ENCODE results near the gene GALNT7. TPM values are rescaled to one million over a fixed set of nuclear protein-coding genes. Genes with fewer than 3 reads are reported as not detected.

GALNT7 gene
- total RNA-seq, 1 donor from 2014 or later: 36.2 TPM

- DNase-seq (ENCODE audit: low read depth, low spot score): no peak
- Mint-ChIP-seq H3K36me3 (ENCODE audit: low read depth) (no peaks in the 10 kb centered on the region), H3K27ac (ENCODE audit: unreplicated experiment) (no peak overlapping the region), H3K27me3 (ENCODE audit: low read depth) (no peaks in the 10 kb centered on the region), H3K4me3 (no peak overlapping the region), H3K4me1 (peaks cover 19% of the 10 kb centered on the region), H3K9me3 (no peaks in the 10 kb centered on the region)
- TF ChIP-seq CTCF (conservative IDR thresholded peaks at IDR 0.05): no peak
Measured at GRCh38 chr4:173138624-173139023, 30.0 kb upstream of the GALNT7 start.

- no peaks in the 10 kb centered on the region for H3K27me3 Mint-ChIP-seq (ENCODE audit: low read depth)
Measured at GRCh38 chr4:173139561-173139960, 29.1 kb upstream of the GALNT7 start.

GRCh38 chr4:173145131-173145530, 23.5 kb upstream of the GALNT7 start:
- Mint-ChIP-seq H3K27ac (ENCODE audit: unreplicated experiment) (no peak overlapping the region), H3K36me3 (ENCODE audit: low read depth) (no peaks in the 10 kb centered on the region), H3K9me3 (no peaks in the 10 kb centered on the region), H3K4me3 (no peak overlapping the region), H3K4me1 (no peaks in the 10 kb centered on the region), H3K27me3 (ENCODE audit: low read depth) (no peaks in the 10 kb centered on the region)
- no peak for DNase-seq (ENCODE audit: low read depth, low spot score)
- no peak for TF ChIP-seq CTCF (conservative IDR thresholded peaks at IDR 0.05)

More at GRCh38 chr4:173139561-173139960, 29.1 kb upstream of the GALNT7 start:
- Mint-ChIP-seq H3K4me1 (peaks cover 19% of the 10 kb centered on the region), H3K9me3 (no peaks in the 10 kb centered on the region), H3K4me3 (no peak overlapping the region), H3K36me3 (ENCODE audit: low read depth) (no peaks in the 10 kb centered on the region), H3K27ac (ENCODE audit: unreplicated experiment) (peak overlapping the region; percentile 68)
- no peak for DNase-seq (ENCODE audit: low read depth, low spot score)
- TF ChIP-seq CTCF (conservative IDR thresholded peaks at IDR 0.05): no peak

- no peak for TF ChIP-seq CTCF (conservative IDR thresholded peaks at IDR 0.05)
- H3K27ac Mint-ChIP-seq (ENCODE audit: unreplicated experiment): no peak overlapping the region
- no peaks in the 10 kb centered on the region for H3K4me1 Mint-ChIP-seq
- H3K27me3 Mint-ChIP-seq (ENCODE audit: low read depth): no peaks in the 10 kb centered on the region
- H3K4me3 Mint-ChIP-seq: no peak overlapping the region
- no peak for DNase-seq (ENCODE audit: low read depth, low spot score)
- H3K36me3 Mint-ChIP-seq (ENCODE audit: low read depth): no peaks in the 10 kb centered on the region
- no peaks in the 10 kb centered on the region for H3K9me3 Mint-ChIP-seq
Measured at GRCh38 chr4:173146456-173146855, 22.2 kb upstream of the GALNT7 start.

GRCh38 chr4:173151496-173151895, 17.1 kb upstream of the GALNT7 start:
- Mint-ChIP-seq H3K27me3 (ENCODE audit: low read depth) (no peaks in the 10 kb centered on the region), H3K4me1 (no peaks in the 10 kb centered on the region), H3K27ac (ENCODE audit: unreplicated experiment) (no peak overlapping the region), H3K4me3 (no peak overlapping the region), H3K9me3 (no peaks in the 10 kb centered on the region), H3K36me3 (ENCODE audit: low read depth) (no peaks in the 10 kb centered on the region)
- TF ChIP-seq CTCF (conservative IDR thresholded peaks at IDR 0.05): no peak
- no peak for DNase-seq (ENCODE audit: low read depth, low spot score)

GRCh38 chr4:173152104-173152503, 16.5 kb upstream of the GALNT7 start:
- no peak overlapping the region for H3K4me3 Mint-ChIP-seq
- no peaks in the 10 kb centered on the region for H3K36me3 Mint-ChIP-seq (ENCODE audit: low read depth)
- no peak for DNase-seq (ENCODE audit: low read depth, low spot score)
- TF ChIP-seq CTCF (conservative IDR thresholded peaks at IDR 0.05): no peak
- H3K9me3 Mint-ChIP-seq: no peaks in the 10 kb centered on the region
- no peaks in the 10 kb centered on the region for H3K27me3 Mint-ChIP-seq (ENCODE audit: low read depth)
- H3K4me1 Mint-ChIP-seq: no peaks in the 10 kb centered on the region
- no peak overlapping the region for H3K27ac Mint-ChIP-seq (ENCODE audit: unreplicated experiment)
